G401 (cell line): ENCODE measurements around the gene EFCAB6. TPM values are rescaled to one million over a fixed set of nuclear protein-coding genes. Genes with fewer than 3 reads are reported as not detected.

Experiments used
- DNase-seq: peaks from one replicate; pipeline ENCODE4 v3.0.0-alpha.2; 2015; ENCODE audit warnings: low spot score
- in situ Hi-C: cut with HindIII; loops from 2 replicates; pipeline ENCODE4 v1.10.0; 2016; ENCODE audit warnings: low sequenced_read_pairs, mixed read lengths
- total RNA-seq: library from RNA; depleted of rRNA; stranded (reverse); fragments of >200 nt; shearing (Covaris generic); gene quantifications from 2 replicates; pipeline ENCODE4 v1.2.3, GENCODE V29; 2014

Gene EFCAB6
- total RNA-seq, 1 experiment from 2014 or later = 0.54 TPM

DNA sequence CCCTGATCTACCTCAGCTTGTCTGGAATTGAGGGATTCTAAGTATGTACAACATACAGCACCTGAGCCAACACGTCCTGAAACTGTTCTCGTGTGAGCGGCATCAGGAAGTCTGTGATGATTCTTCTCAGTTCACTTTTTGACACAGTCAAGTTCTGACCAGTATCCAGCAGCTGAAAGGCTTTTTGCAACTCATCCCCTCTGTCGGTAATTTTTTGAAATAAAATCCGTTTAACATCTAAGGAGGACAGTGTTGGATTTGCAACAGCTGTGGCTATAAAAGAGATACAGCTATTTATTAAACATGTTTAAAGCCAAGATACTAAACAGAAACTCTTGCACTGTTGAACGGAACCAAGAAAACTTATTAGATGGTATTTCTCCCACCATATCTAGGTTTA lies 39.3 kb downstream of the EFCAB6 start:
- no peak for DNase-seq
- in situ Hi-C loops = no loop called here

GRCh38 chr22:43755452-43755851 lies 56.7 kb downstream of the EFCAB6 start:
- in situ Hi-C loops = no loop called here
- no peak for DNase-seq

- in situ Hi-C loops = no loop called here
- no peak for DNase-seq
These were observed 57.1 kb downstream of the EFCAB6 start for GRCh38 chr22:43755011-43755410.

DNA sequence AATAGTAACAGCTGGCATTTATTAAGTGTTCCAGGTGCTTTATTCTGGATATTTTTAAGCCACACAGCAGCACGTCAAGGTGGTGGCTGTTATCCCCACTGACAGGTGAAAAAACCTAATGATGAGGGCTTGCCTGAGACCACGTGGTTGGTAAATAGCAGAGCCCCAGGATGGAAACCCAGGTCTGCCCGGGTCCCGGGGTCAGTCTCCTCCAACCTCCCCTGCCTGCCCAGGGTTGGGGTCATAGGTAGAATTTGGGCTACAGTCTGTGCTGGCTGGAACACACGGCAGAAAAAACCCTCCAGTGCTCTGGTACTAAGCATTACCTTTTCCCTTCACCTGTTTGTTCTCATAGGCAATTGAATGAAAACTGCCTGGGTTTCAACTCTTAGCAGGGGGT lies 57.9 kb downstream of the EFCAB6 start:
- in situ Hi-C loops = no loop called here
- no peak for DNase-seq

DNA sequence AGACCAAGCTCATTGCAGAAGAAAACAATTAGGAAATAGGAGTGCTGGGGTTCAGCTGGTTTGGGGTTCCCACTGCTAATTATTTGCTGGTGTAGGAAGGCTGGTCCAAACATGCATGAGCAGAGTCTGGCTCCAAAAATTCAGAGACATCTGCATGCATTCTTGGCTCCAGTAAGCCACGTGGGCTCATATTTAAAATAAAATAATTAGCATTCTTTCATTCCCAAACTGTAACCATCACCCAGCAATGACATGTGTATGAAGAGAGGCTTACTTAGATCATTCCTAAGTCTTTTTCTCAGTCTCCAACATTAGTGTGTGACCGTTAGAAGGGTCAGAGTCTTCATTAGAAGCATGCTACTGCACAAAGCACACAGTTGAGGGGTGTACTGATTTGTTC lies 58.4 kb downstream of the EFCAB6 start:
- in situ Hi-C loops = no loop called here
- no peak for DNase-seq

DNA sequence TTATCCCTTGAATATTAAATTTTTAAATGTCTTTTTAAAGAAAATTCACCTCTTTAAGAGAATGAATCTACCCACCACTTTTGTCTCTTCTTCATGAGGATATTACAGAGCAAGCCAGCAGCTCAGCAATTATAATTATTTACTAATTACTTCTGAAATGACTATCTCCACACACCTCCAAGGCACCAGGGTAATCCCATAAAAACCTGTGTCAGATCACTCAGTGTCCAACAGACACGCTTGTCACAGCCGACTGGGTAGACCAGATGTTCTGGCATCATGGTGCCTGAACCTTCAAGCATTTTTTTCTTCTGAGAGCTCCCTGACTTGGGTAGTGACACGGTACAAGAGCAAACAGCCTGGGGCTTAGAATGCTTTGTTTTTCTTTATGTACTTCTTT lies 61.4 kb downstream of the EFCAB6 start:
- no peak for DNase-seq
- in situ Hi-C loops = no loop called here

DNA sequence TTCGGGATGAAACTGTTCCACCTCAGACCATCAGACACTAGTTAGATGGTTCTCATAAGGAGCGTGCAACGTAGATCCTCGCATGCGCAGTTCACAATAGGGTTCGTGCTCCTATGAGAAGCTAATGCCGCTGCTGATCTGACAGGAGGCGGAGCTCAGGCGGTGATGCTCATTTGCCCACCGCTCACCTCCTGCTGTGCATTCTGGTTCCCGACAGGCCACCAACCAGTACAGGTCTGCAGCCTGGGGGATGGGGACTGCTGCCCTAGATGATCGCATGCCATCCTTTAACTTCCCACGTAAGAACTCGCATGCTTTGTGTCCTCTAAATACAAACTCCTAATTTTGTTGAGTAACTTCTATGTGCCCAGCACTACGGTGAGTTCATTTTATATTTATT lies 62.6 kb downstream of the EFCAB6 start:
- DNase-seq = no peak
- in situ Hi-C loops = no loop called here

- in situ Hi-C loops = no loop called here
- DNase-seq = peak; percentile 16
These were observed 64.2 kb downstream of the EFCAB6 start for GRCh38 chr22:43747877-43748276.

- DNase-seq = no peak
- in situ Hi-C loops = no loop called here
These were observed 65.0 kb downstream of the EFCAB6 start for GRCh38 chr22:43747058-43747457.

GRCh38 chr22:43745783-43746356 lies 66.2 kb downstream of the EFCAB6 start:
- in situ Hi-C loops = no loop called here
- no peak for DNase-seq

DNA sequence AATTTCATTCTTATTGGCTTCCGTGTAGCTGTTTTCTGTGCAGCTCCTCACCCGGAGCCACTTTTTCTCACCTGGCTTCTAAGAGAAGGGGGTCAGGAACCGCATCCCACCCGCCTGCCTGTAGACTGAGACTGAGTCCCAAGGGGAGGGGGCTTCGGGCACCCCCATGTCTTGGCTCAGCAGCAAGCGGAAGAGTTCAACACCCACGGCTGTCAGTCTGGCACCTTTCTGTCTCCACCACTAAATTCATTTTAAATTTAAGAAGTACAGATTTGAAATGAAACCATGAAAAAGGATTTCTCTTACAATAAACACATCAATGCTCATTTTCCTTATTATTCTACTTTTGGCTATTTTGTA lies 66.7 kb downstream of the EFCAB6 start:
- no peak for DNase-seq
- in situ Hi-C loops = no loop called here

DNA sequence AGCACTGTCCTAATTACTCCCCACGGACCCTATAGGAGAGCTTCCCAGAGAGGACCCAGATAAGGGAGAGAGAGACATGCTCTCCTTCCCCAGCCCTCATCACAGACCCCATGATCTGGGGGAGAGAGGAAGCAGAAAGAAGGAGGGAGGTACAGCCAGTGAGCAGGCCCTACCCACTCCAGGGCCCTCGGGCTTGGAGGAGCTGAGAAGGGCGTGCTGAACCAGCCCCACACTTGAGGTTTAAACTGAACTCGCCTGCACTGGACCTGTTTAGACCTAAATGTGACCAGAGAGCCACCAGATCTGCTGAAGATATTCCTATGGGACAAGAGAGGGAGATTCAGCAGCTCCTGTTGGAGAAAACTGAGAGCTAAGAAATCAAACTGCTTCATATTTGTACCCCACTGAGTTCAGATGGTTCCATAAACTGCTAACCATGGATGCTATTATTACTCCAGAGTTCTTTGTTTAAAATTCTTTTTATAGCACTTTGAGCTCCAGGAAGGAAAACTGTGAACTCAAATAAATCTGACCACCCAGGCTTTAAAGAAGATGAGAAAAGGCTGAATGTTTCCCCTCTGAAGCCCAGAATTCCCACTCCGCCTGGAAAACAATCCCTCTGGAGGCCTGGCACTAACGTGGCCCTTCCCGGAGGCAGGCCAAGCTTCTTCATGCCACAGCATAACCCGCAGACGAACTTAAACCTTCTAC lies 67.2 kb downstream of the EFCAB6 start:
- in situ Hi-C loops = no loop called here

GRCh38 chr22:43743929-43744643 lies 68.0 kb downstream of the EFCAB6 start:
- DNase-seq = no peak
- in situ Hi-C loops = no loop called here

More for the DNA sequence above, 67.2 kb downstream of the EFCAB6 start:
- no peak for DNase-seq

DNA sequence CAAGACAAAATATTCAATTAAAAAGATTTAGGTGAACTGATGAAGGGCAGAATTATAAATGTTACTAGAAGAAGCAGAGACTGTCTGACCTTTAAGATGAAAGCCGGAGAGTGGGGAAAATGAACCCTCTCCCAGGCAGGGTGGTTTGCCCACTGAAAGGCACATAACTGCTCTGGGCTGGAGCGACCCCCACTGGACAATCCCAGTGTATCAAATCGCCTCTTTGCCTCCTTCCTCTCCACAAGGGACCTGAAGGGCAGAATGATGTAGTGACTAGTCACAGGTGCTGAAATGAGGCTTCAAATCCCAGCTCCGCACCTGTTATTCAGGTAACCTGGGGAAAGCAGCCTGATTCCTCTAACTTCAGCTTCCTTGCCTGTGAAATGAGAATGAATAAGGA lies 69.0 kb downstream of the EFCAB6 start:
- DNase-seq = peak; percentile 5

GRCh38 chr22:43742154-43742950 lies 69.8 kb downstream of the EFCAB6 start:
- no peak for DNase-seq
- in situ Hi-C loops = no loop called here

More for the DNA sequence above, 69.0 kb downstream of the EFCAB6 start:
- in situ Hi-C loops = no loop called here

- peak; percentile 7 for DNase-seq
- in situ Hi-C loops = no loop called here
These were observed 71.4 kb downstream of the EFCAB6 start for GRCh38 chr22:43740587-43741270.

GRCh38 chr22:43739851-43740379 lies 72.2 kb downstream of the EFCAB6 start:
- in situ Hi-C loops = no loop called here
- DNase-seq = no peak

- no peak for DNase-seq
- in situ Hi-C loops = no loop called here
These were observed 74.8 kb downstream of the EFCAB6 start for GRCh38 chr22:43737150-43737828.
